ENCODE data around the gene NELFCD. TPM values are rescaled to one million over a fixed set of nuclear protein-coding genes. Genes with fewer than 3 reads are reported as not detected.

NELFCD gene
- total and polyA plus RNA-seq, 9 of the 15 experiments (the other 6 are each of a cell fraction or from before 2014, with no cell fraction given), result 11.7 to 163 (median 96.5) TPM

GRCh38 chr20:59010995-59011873 is 30.2 kb downstream of the NELFCD start (continued):
- TF ChIP-seq, protein P1, sequence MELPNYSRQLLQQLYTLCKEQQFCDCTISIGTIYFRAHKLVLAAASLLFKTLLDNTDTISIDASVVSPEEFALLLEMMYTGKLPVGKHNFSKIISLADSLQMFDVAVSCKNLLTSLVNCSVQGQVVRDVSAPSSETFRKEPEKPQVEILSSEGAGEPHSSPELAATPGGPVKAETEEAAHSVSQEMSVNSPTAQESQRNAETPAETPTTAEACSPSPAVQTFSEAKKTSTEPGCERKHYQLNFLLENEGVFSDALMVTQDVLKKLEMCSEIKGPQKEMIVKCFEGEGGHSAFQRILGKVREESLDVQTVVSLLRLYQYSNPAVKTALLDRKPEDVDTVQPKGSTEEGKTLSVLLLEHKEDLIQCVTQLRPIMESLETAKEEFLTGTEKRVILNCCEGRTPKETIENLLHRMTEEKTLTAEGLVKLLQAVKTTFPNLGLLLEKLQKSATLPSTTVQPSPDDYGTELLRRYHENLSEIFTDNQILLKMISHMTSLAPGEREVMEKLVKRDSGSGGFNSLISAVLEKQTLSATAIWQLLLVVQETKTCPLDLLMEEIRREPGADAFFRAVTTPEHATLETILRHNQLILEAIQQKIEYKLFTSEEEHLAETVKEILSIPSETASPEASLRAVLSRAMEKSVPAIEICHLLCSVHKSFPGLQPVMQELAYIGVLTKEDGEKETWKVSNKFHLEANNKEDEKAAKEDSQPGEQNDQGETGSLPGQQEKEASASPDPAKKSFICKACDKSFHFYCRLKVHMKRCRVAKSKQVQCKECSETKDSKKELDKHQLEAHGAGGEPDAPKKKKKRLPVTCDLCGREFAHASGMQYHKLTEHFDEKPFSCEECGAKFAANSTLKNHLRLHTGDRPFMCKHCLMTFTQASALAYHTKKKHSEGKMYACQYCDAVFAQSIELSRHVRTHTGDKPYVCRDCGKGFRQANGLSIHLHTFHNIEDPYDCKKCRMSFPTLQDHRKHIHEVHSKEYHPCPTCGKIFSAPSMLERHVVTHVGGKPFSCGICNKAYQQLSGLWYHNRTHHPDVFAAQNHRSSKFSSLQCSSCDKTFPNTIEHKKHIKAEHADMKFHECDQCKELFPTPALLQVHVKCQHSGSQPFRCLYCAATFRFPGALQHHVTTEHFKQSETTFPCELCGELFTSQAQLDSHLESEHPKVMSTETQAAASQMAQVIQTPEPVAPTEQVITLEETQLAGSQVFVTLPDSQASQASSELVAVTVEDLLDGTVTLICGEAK (IDR thresholded peaks at IDR 0.05), result no peak
- TF ChIP-seq, protein P1 (CRISPR knock-in tag; IDR thresholded peaks at IDR 0.05), result no peak
- TF ChIP-seq ELK1 (CRISPR knock-in tag; IDR thresholded peaks at IDR 0.05) (no peak), NRF1 (conservative IDR thresholded peaks at IDR 0.05 in 1 of 2, IDR thresholded peaks at IDR 0.05 in 1 of 2) (no peak), GTF3C2 (IDR thresholded peaks at IDR 0.05; ENCODE audit: borderline replicate concordance, extremely low read depth, insufficient read length) (no peak), MCM2 (IDR thresholded peaks at IDR 0.05; ENCODE audit: low read depth) (no peak), ZNF449 (CRISPR knock-in tag; IDR thresholded peaks at IDR 0.05) (no peak), BCL6 (CRISPR knock-in tag; IDR thresholded peaks at IDR 0.05) (no peak)
- TF ChIP-seq, protein P2, sequence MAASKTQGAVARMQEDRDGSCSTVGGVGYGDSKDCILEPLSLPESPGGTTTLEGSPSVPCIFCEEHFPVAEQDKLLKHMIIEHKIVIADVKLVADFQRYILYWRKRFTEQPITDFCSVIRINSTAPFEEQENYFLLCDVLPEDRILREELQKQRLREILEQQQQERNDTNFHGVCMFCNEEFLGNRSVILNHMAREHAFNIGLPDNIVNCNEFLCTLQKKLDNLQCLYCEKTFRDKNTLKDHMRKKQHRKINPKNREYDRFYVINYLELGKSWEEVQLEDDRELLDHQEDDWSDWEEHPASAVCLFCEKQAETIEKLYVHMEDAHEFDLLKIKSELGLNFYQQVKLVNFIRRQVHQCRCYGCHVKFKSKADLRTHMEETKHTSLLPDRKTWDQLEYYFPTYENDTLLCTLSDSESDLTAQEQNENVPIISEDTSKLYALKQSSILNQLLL (CRISPR knock-in tag; IDR thresholded peaks at IDR 0.05; ENCODE audit: borderline replicate concordance), result no peak
